ENCODE measurements around the gene LGALS1.

LGALS1 gene

GRCh38 chr22:37639771-37640590 is 35.5 kb upstream of the LGALS1 start:
- TF ChIP-seq CTCF (IDR thresholded peaks at IDR 0.05; ENCODE audit: low read depth, low read length), result no peak
- H3K4me3 ChIP-seq (ENCODE audit: low read depth, low read length), result peak overlapping the region; percentile 63

DNA sequence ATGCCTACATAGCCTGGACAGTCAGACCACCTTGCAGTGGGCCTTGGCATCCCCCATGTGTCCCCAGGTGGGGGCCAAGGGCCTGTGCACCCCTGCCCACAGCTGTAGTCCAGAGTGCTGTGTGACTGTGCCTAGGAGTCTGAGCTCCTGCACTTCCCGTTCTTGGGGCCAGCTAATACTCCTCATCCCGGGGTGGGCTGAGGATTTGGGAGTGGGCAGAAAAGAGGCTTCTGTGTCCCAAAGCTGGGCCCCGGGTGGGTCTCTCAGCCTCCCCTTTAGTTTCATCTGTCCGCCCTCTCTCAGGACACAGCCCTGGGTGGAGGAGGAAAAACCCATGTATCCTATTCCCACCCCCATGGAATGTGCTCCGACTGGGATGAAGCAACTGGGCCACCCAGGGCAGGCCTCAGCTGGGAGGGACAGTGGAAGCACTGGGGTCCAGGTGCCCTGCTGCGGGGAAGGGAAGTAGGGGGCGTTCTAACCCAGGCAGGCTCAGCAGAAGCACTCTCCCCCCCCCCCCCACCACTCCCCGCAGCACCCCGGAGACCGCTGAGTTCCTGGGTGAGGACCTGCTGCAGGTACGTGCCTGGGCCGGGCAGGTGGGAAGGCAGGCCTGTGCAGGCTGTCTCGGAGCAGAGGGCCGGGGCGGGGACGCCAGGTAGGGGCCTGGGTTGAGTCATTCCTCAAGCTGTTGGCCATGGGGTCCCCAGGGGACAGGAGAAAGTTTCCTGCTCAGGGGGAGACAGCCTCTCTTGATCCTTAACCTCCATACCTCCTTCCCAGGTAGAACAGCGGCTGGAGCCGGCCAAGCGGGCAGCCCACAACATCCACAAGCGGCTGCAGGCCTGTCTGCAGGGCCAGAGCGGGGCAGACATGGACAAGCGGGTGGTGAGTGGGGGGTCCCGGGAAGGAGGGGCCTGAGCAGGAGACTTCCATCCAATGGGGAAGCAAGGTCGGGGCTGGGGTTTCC is 34.6 kb upstream of the LGALS1 start:
- TF ChIP-seq CTCF (IDR thresholded peaks at IDR 0.05; ENCODE audit: low read depth, low read length), result no peak
- H3K4me3 ChIP-seq (ENCODE audit: low read depth, low read length), result peak overlapping the region; percentile 63

DNA sequence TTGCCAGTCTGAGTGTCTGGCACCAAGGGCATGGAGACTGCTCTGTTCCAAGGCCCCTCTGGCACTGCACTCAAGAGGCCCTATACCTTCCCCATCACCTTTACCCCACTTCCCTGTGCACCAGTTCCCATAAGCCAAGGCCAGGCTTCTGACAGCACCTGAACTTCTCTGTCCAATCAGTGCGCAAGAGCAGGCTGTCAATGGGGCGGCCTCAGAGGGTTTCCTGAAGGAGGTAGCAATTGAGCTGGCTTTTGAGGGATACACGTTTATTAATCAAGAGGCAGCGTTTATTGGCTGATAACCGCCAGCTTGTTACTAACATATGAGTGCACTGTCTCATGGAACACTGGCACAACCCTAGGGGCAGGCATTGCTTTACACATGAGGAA is 33.9 kb upstream of the LGALS1 start:
- no peak for TF ChIP-seq CTCF (IDR thresholded peaks at IDR 0.05; ENCODE audit: low read depth, low read length)
- H3K4me3 ChIP-seq (ENCODE audit: low read depth, low read length), result no peak overlapping the region

GRCh38 chr22:37643225-37643847 is 32.1 kb upstream of the LGALS1 start:
- TF ChIP-seq CTCF (IDR thresholded peaks at IDR 0.05; ENCODE audit: low read depth, low read length), result peak; percentile 86
- no peak overlapping the region for H3K4me3 ChIP-seq (ENCODE audit: low read depth, low read length)

DNA sequence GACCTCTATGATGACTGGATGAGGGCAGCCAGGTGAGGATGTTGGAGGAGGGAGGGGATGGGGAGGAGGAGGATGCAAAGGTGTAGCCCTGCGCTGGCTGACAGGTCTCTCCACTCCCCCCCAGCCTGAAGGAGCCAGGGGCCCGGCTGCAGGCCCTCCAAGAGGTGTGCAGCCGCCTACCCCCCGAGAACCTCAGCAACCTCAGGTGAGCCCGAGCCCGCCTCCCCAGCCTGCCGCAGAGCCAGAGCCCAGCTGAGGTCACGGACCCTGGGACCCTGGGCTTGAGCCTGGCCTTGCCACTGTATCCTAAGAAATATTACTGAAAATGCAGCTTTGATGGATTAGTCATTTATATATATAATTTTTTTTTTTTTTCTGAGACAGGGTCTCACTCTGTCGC is 28.1 kb upstream of the LGALS1 start:
- no peak overlapping the region for H3K4me3 ChIP-seq (ENCODE audit: low read depth, low read length)
- no peak for TF ChIP-seq CTCF (IDR thresholded peaks at IDR 0.05; ENCODE audit: low read depth, low read length)

GRCh38 chr22:37647928-37648327 is 27.5 kb upstream of the LGALS1 start:
- no peak overlapping the region for H3K4me3 ChIP-seq (ENCODE audit: low read depth, low read length)
- TF ChIP-seq CTCF (IDR thresholded peaks at IDR 0.05; ENCODE audit: low read depth, low read length), result no peak

Measured in WI38 (cell line).